PC-3 (cell line): ENCODE data around the gene CHKB.

Experiments
- EZH2 ChIP-seq: fragments of 300-600 bp; sonication (generic); IDR thresholded peaks from one replicate; pipeline ENCODE4 v1.6.1; 2017; ENCODE audit warnings: antibody characterized with exemption, mild to moderate bottlenecking, low read length; ENCODE audit not compliant: unreplicated experiment
- TF ChIP-seq, protein P1 (sequence below): fragments of 300-600 bp; sonication (generic); conservative IDR thresholded peaks from 2 replicates; pipeline ENCODE4 v1.5.1; 2017; ENCODE audit warnings: antibody characterized with exemption, low read depth, mild to moderate bottlenecking, low read length

DNA sequence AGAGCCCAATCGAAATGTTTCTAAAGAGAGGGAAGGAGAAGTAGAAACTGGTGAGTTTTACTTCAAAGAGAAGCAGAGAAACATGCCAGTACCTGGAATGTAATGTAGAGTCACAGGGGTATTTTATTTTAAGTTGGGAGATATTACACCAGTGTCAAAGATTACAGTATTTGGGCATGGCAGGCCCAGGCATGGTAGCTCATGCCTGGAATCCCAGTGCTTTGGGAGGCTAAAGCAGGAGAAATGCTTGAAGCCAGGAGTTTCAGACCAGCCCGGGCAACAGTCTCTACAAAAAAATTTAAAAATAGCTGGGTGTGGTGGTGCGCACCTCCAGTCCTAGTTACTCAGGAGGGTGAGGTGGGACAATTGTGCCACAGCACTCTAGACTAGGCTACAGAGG is 22.6 kb downstream of the CHKB start:
- no peak for TF ChIP-seq EZH2
- TF ChIP-seq, protein P1, sequence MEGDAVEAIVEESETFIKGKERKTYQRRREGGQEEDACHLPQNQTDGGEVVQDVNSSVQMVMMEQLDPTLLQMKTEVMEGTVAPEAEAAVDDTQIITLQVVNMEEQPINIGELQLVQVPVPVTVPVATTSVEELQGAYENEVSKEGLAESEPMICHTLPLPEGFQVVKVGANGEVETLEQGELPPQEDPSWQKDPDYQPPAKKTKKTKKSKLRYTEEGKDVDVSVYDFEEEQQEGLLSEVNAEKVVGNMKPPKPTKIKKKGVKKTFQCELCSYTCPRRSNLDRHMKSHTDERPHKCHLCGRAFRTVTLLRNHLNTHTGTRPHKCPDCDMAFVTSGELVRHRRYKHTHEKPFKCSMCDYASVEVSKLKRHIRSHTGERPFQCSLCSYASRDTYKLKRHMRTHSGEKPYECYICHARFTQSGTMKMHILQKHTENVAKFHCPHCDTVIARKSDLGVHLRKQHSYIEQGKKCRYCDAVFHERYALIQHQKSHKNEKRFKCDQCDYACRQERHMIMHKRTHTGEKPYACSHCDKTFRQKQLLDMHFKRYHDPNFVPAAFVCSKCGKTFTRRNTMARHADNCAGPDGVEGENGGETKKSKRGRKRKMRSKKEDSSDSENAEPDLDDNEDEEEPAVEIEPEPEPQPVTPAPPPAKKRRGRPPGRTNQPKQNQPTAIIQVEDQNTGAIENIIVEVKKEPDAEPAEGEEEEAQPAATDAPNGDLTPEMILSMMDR: no peak
